Fibroblast of mammary gland (primary cell): ENCODE results near the gene MAP3K19.
A peak's percentile ranks its signal among the peaks of the same experiment; 100 is the strongest.

Experiments used
- DNase-seq: peaks from one replicate; pipeline ENCODE4 v3.0.0-alpha.2; 2010; ENCODE audit warnings: low read depth
- H3K4me3 ChIP-seq: 2 replicates; pipeline ENCODE4 v1.5.1; 2011; ENCODE audit warnings: low read depth, mild to moderate bottlenecking, low read length, moderate library complexity; ENCODE audit not compliant: control insufficient read depth
- CTCF ChIP-seq: conservative IDR thresholded peaks from 2 replicates; pipeline ENCODE4 v1.5.1; 2011; ENCODE audit warnings: low read depth, low read length, inconsistent platforms; ENCODE audit not compliant: control insufficient read depth, insufficient read depth

The MAP3K19 gene

DNA sequence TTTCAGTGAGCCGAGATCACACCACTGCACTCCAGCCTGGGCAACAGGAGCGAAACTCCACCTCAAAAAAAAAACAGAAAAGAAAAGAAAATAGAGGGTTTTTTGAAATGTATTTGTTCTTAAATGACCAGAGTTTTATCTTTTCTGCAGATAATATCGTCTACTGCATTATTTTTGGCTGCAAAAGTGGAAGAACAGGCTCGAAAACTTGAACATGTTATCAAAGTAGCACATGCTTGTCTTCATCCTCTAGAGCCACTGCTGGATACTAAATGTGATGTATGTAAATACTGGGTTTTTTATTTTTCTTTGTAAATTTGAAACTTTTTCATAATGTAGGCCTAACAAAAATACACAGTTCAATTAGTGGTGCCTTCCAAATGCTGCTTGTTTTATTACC, 110.6 kb downstream of the MAP3K19 start:
- H3K4me3 ChIP-seq = no peak overlapping the region
- no peak for DNase-seq
- no peak for TF ChIP-seq CTCF

GRCh38 chr2:134934641-134935040, 112.6 kb downstream of the MAP3K19 start:
- DNase-seq = peak; percentile 41
- TF ChIP-seq CTCF = no peak
- H3K4me3 ChIP-seq = no peak overlapping the region

DNA sequence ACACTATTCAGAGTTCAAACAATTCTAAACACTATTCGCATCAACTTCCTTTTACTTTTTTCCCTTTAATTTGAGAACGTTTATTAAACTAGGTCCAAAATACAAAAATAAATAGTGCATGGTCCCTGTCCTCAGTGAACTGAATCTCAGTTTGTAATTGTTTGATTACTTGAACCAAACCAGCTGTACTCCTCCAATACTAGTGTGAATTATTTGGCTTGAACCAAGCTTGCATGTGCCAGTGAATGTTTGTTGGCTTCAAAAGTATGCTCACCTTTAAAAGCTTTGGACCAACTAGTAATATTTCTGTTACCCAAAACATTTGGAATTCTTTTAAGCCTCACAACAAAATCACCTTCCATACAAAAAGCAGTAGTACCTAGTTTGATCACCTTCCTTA, 113.1 kb downstream of the MAP3K19 start:
- no peak for TF ChIP-seq CTCF
- no peak for DNase-seq
- no peak overlapping the region for H3K4me3 ChIP-seq

DNA sequence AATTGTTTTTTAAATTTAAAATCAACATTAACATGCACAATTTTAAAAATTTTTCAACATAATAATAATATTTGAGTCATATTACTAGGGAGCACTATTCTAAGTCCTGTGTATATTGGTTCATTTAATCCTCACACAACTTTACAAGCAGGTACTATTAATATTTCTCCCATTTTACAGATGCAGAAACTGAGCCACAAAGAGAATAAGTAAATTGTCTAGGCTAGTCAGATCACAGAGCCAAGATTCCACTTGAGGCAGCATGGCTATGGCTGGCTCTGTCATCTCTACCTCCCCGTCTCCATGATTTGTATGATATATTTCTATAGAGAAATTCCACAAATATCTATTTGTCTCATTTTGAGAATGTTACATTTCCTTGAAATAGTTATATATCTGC, 113.5 kb downstream of the MAP3K19 start:
- H3K4me3 ChIP-seq = no peak overlapping the region
- no peak for TF ChIP-seq CTCF
- DNase-seq = no peak

- no peak for DNase-seq
- no peak overlapping the region for H3K4me3 ChIP-seq
- TF ChIP-seq CTCF = no peak
These were observed 114.3 kb downstream of the MAP3K19 start for GRCh38 chr2:134932864-134933526.

- TF ChIP-seq CTCF = no peak
- H3K4me3 ChIP-seq = no peak overlapping the region
- peak; percentile 70 for DNase-seq
These were observed 120.1 kb downstream of the MAP3K19 start for GRCh38 chr2:134927195-134927594.
